Stimulated activated CD4-positive, alpha-beta T cell treated with anti-CD3 and anti-CD28 coated beads, Interleukin-4, amount 100 ng/mL, for 1 hour (primary cell): ENCODE data around the gene UBE2H.
"Not testable (repeated sequence)": the region's sequence is repeated elsewhere in the genome, so short reads cannot be mapped to it uniquely, and the experiment has no call there.

Source experiments
- DNase-seq: peaks from one replicate; pipeline ENCODE4 v3.0.0-alpha.2; 2020

UBE2H gene

GRCh38 chr7:129870668-129871067 lies 82.1 kb downstream of the UBE2H start:
- DNase-seq = no peak

- no peak for DNase-seq
These were observed 86.5 kb downstream of the UBE2H start for GRCh38 chr7:129866251-129866650.

DNA sequence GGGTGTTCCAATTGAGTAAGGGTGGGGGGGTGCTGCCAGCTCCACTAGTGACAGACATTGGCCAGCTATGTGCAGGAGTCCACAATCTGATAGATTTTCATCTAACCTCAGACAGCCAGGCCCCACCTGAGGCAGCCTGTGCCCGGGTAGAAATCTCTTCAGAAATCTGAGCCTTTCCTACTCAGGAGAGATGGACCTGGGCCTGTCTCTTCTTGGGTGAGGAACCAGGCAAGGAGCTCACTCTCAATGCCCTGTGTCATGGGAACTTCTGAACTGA lies 86.9 kb downstream of the UBE2H start:
- DNase-seq = no peak

DNA sequence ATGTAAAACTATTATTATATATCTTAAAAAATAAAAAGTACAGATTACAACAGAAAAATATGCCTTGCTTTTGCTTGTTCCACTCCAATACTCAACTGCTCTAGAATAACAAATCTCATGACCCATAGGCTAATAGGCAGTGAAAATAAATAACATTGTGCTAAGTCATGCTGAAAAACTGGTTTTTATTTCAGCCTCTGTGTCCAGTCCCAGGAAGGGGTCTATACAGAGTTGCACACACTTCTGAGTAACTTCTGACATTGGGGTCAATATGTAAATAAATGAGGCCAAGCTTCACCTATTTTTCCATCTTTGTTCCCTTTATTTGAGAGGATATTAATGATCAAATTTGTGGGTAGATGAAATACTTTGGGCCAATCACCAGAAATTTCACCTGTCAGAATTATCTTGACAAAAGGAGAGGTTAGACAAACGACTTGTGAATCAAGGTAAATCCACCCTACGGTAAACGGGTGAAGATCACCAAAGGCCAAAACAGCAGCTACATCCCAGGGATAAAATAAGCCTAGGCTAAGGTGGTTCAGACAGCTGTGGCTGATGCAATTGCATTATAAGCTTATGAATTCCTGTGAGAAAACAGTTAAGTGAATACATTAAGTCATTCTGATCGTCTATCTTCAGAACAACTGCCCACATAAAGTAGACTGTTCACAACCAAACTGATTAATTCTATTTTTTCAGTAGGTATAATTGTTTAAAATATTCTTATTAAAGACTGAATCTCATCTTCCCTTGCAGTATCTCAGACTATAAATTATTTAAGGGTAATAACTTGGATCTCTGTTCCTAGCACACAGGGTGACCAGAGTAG lies 87.5 kb downstream of the UBE2H start:
- DNase-seq = no peak

DNA sequence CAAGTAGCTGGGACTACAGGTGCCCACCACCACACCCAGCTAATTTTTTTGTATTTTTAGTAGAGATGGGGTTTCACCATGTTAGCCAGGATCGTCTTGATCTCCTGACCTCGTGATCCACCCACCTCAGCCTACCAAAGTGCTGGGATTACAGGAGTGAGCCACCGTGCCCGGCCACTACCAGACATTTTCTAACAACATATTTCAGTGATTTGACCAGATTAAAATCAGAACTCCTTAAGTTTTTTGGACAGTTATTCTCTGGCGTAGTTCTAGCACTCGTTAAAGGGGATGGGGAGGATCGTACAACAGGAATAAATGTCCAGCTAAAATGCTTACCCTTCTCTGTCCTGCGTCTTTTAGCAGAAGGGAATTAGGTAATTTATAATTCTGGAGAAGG lies 88.1 kb downstream of the UBE2H start:
- not testable (repeated sequence) for DNase-seq

GRCh38 chr7:129864042-129864441 lies 88.7 kb downstream of the UBE2H start:
- DNase-seq = no peak

DNA sequence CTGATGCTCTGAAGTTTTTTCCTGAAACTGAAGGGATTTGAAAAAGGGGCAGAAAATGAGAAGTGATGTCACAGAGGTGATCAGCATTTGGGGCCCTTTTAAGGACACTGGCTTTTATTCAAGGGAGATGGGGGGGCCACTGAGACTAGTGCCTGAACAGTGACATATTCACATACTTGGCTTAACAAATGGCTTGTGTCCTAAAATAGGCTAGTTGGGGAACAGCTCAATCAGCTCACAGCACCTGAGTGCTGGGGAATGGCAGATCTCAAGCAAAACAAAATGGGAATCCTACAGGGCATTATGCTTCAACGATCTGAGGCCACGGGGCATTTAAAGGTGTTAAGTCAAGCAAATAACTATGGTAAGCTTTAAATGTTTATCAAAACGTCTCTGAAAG lies 90.1 kb downstream of the UBE2H start:
- no peak for DNase-seq

DNA sequence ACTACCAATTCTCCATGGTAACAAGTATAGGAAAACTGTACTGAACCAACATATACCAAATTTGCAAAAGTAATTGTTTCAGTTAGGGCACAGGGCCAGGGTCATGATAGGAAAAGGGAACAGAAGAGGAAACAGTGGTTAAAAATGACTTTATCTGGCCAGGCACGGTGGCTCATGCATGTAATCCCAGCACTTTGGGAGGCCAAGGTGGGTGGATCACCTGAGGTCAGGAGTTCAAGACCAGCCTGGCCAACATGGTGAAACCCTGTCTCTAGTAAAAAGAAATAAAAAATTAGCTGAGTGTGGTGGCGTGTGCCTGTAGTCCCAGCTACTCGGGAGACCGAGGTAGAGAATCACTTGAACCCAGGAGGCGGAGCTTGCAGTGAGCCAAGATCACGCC lies 92.0 kb downstream of the UBE2H start:
- DNase-seq = not testable (repeated sequence)

DNA sequence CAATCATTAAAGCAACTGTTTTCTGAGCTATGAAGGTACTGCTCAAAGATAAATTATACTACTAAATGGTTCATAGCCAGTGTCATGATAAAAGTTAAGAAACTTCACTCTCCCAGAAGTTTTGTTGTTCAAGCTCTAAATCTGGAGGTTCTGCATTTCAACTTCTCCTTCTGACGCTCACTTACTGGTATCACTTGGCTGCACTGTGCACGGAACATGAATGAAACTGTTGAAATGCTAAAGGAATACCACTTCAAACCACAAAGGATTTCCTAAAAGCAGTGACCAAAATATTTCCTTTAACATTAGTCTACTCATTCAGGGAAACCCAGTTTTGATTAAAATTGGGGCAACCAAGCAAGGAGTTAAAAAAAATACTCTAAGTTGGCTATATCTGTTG lies 93.6 kb downstream of the UBE2H start:
- no peak for DNase-seq

DNA sequence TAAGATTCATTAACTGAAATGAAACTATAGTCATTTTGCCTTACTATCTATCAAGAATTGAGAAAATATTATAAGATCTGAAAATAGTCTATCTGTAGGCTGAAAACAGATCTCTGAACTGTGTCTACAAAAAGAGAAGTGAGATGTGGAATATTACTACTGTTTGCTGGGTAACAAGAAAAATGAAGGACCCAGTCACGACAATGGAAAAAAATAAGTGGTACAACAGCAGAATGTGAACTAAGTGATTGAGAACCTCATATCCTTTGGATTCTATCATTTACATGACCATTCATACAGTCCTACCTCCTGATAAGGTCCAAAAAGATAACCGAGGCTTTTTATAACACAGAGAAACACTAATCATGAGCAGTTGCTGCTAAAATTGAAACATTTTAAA lies 94.3 kb downstream of the UBE2H start:
- DNase-seq = no peak

DNA sequence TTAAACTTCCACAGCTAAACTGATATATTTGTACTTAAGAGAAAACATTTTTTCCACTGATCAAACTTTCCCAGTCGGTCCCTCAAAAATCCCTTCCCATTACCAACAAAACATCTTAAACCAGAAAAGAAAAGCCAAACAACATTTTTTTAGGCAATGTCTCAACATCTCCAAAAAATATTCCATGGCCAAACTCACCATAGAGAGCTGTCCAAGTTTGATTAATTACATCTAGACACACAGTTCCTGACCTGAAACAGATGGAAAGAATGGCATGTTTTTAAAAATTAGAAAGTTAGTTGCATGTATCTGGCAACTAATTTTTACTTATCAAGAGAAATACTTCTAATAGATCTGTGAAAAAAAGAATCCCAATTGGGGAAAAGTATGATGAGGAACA lies 95.4 kb downstream of the UBE2H start:
- DNase-seq = no peak

DNA sequence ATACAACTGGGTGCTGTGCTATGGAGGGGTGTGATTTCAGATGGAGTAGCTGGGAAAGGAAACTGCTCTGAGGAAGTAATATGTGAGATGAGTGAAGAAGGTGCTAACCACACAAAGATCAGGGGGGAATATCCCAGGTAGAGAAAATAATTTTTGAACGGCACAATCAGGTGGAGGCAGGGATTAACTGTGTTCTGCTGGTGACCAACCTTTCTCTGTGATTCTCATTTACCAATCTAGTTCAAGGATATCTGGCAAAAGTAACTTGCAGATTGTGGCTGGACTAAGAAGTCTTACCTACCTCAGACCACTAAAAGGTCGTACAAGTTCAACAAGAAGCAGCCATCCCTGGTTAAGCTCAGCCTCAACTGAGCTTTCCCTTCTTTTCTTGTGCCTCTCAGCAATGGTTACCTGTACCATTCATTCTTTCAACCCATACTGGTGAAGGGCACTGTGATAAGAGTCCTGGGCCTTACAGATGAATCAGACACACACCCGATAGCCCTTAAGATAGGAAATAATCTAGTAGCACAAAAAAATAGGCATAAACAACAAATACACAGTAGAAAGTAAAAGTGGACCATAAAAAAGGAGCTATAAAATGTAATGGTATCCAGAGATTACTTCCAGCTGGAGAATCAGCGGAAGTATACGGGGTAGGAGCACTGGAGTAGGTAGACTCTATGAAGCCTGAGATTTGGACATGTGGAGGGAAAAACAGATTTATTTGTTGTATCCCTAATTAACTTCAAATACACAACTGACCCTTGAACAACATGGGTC lies 96.6 kb downstream of the UBE2H start:
- no peak for DNase-seq

DNA sequence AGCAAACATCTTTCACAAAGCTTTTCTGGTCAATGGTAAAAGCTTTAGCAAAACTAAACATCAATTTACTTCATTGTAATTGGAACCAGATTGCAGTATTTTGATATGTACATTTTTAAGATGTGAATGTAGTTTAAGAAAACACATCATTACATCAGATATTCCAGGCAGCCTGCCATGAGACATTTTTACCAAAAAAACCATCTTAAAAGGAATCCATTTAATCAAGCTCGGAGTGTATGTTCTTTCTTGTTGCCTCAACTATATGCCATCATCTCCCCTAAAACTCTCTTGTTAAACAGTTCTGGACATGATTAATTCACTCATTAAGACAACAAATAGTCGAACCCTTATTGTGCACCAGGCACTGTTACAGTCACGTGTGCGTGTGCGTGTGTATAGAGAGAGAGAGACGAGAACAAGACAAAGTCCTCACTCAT lies 97.5 kb downstream of the UBE2H start:
- DNase-seq = no peak

- no peak for DNase-seq
These were observed 98.4 kb downstream of the UBE2H start for GRCh38 chr7:129854401-129854800.

- DNase-seq = no peak
These were observed 99.0 kb downstream of the UBE2H start for GRCh38 chr7:129853661-129854268.

DNA sequence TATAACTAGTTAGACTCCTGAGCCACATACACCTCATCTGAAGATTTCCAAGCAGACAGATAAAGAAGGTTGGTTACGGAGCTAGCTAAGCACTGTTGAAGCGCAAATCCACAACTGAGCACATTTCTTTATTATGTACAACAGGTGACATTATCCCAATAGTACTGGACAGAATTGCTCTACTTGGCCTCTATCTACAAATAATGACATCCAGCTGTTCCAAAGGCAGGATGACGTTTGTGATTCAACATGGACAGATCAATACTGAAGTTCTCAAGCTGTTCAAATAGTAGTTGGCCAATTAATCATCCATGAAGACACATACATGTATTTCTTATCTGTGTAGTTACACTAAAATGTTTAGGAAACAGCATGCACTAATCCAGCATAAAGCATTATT lies 101.0 kb downstream of the UBE2H start:
- no peak for DNase-seq

DNA sequence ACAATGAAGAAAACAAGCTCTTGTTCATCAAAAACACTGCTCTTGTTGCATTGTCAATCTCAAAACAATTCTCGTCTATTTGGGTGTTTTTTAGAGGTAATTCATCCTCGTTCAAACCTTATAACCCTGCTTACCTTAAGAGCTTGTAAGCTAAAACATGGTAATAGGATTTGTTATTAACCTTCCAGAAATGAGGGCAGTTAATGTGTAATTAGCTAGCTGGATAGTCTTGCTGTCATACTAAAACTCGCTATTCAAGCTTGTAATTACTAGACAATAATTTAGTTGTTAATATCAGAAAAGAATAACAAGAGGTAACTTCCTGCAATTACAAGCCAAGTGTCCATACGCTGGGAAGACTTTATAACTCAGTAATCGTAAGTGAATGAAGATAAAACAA lies 101.6 kb downstream of the UBE2H start:
- DNase-seq = no peak

GRCh38 chr7:129848436-129848835 lies 104.3 kb downstream of the UBE2H start:
- DNase-seq = no peak

GRCh38 chr7:129845972-129846327 lies 106.8 kb downstream of the UBE2H start:
- DNase-seq = no peak

DNA sequence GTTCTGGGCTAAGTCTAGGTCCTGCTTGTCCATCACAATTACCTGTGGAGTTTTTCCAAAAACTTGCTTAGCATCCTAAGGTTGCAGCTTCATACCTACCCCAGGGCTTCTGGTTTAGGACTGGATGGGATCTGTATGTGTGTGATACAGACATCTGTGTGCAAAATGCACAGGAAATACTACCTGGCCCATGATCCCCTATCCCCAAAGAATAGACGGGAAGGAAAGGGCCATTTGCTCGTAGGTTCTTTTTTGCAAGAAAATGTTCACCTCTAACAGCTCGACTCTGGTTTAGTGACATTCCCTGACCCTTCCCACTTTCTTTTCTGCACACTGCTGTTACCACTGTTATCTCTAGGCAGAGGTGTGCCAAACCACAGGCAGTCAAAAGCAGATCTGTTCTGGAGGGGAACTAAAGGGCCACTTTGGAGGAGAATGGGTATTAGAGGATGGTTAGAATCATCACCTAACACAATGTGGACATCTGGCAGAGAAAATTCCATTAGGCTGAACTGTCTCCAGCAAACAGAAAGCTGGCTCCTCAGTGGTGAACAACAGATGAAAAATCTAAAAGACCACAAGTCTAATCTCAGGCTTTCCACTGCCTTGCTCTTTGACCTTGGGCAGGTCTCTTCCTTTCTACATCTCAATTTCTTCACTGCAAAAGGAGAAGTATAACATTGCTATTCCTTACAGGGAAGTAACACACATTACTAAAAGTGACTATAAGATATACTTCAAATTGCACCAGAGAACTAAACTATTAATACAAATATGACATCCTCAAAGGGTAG lies 107.4 kb downstream of the UBE2H start:
- DNase-seq = no peak

GRCh38 chr7:129843978-129844840 lies 108.6 kb downstream of the UBE2H start:
- DNase-seq = no peak

DNA sequence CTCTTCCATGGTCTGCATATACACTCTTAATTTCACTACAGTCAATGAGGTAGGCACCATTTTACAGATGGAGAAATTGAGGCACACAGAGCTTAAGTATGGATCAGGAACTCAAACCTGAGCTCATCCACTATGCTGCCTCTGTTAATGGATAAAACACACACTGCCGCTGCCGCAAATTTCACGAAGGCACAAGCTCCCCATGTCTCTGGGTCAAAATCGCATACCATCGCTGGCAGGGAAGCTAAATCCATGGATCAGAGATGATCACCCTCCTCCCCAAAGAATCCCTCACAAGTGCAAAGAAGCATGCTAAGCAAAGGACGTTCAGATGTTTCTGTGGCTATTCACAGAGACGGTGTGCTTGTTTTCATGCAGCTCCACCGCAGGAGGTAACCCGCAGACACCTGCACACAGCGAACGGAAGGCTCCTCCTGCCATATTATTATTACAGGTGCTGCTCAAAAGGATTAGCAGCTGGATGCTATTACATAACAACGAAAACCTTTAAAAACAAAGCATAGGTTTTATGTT lies 109.3 kb downstream of the UBE2H start:
- no peak for DNase-seq
